Gastroesophageal sphincter (tissue), 4 donors: Measurements from ENCODE around the gene GRID1. TPM values are rescaled to one million over a fixed set of nuclear protein-coding genes. Genes with fewer than 3 reads are reported as not detected.

Experiments
- ATAC-seq: fragments of 150-250 bp; one replicate; pipeline ENCODE4 v1.9.1; 2016; ENCODE audit warnings: mild to moderate bottlenecking, moderate library complexity
- H3K27ac ChIP-seq, 4 donors: fragments of 200-600 bp; sonication (generic) in 3 of 4; 1 replicate in 3 of 4; 2 replicates in 1 of 4; pipeline ENCODE4 v1.5.1; 2016 to 2019
- H3K27me3 ChIP-seq: fragments of 200-600 bp; sonication (generic); one replicate; pipeline ENCODE4 v1.5.1; 2019
- H3K36me3 ChIP-seq, 2 donors: fragments of 200-600 bp; sonication (generic); one replicate each; pipeline ENCODE4 v1.5.1; 2019; ENCODE audit warnings: control low read depth in 1 of 2
- H3K4me1 ChIP-seq, 3 donors: fragments of 200-600 bp; sonication (generic); 1 replicate in 2 of 3; 2 replicates in 1 of 3; pipeline ENCODE4 v1.5.1; 2016 to 2019; ENCODE audit warnings: control low read depth in 2 of 3
- H3K4me3 ChIP-seq, 2 donors: fragments of 200-600 bp; sonication (generic); one replicate each; pipeline ENCODE4 v1.5.1; 2019; ENCODE audit warnings: mild to moderate bottlenecking in 1 of 2, moderate library complexity in 1 of 2
- H3K9me3 ChIP-seq, 3 donors: fragments of 200-600 bp; sonication (generic); one replicate each; pipeline ENCODE4 v1.5.1; 2017 to 2019; ENCODE audit warnings: control low read depth in 2 of 3
- EP300 ChIP-seq: sonication (generic); formaldehyde crosslinking; IDR thresholded peaks from one replicate; pipeline ENCODE4 v1.6.1; 2017; ENCODE audit warnings: antibody characterized with exemption, mild to moderate bottlenecking
- POLR2A ChIP-seq, 2 donors: fragments of 450-650 bp; IDR thresholded peaks; one replicate each; pipeline ENCODE4 v1.6.1; 2017; ENCODE audit warnings: antibody characterized with exemption in 2 of 2, mild to moderate bottlenecking in 2 of 2, moderate library complexity in 1 of 2
- POLR2AphosphoS5 ChIP-seq: sonication (generic); formaldehyde crosslinking; IDR thresholded peaks from one replicate; pipeline ENCODE4 v1.6.1; 2017; ENCODE audit warnings: antibody characterized with exemption
- WGBS, 2 donors: methylation state at CpG; one replicate each; pipeline ENCODE4 v1.1.5; 2018; ENCODE audit warnings: low coverage in 1 of 2; 5-methylcytosine and 5-hydroxymethylcytosine counted together
- total RNA-seq, 4 donors: library from RNA; depleted of rRNA; stranded (reverse); fragments of >200 nt; gene quantifications; one replicate each; pipeline ENCODE4 v1.1.0, GENCODE V29; 2016
- TF ChIP-seq, protein P1 (sequence below), 4 experiments: fragments of 200-600 bp in 2 of 4; fragments of 450-650 bp in 2 of 4; sonication (generic) in 1 of 4; IDR thresholded peaks; one replicate each; pipeline ENCODE4 v1.5.1; 2017 to 2019; ENCODE audit warnings: antibody characterized with exemption in 4 of 4, mild to moderate bottlenecking in 2 of 4, moderate library complexity in 2 of 4

GRID1 gene
- total RNA-seq, 4 donors from 2014 or later = 1.2 to 2.7 (median 1.7) TPM

DNA sequence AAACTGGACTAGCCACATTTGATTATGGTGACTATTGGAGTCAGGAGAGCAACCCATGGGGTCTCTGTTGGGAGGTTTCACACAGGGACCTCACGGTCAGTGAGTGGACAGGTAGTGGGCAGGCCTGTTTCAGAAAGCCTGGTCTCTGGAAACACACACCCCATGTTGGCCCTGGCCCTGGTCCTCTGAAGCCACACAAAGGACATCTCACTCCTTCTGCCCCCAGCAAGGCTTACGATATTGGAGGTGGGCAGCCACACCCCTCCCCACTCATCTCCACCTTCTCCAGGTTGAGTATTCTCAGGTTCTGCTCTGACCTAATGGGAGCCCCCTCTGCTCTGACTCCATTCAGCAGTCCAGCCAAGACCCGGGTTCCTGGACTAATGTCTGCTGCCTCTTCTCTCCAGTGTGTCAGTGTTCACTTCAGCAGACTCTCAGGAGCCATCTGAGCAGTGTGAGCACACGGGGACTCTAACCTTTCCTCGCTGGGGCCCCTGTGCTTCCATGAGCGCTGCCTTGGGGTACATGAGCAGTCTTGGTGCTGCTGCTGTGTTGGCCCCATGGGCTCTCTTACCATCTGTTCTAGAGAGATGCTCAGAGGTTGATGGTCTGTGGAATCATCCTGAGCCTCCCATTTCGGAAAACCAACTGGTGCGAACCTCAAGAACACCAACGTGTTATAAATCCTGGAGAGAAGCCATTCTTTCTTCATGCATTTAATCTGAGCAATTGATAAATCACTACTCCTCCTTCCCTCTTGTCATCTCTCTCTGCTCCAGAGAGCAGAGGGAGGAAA lies 748.6 kb downstream of the GRID1 start:
- no peaks in the 10 kb centered on the region for H3K4me1 ChIP-seq
- H3K9me3 ChIP-seq = no peaks in the 10 kb centered on the region
- no peaks in the 10 kb centered on the region for H3K27me3 ChIP-seq
- TF ChIP-seq, protein P1, sequence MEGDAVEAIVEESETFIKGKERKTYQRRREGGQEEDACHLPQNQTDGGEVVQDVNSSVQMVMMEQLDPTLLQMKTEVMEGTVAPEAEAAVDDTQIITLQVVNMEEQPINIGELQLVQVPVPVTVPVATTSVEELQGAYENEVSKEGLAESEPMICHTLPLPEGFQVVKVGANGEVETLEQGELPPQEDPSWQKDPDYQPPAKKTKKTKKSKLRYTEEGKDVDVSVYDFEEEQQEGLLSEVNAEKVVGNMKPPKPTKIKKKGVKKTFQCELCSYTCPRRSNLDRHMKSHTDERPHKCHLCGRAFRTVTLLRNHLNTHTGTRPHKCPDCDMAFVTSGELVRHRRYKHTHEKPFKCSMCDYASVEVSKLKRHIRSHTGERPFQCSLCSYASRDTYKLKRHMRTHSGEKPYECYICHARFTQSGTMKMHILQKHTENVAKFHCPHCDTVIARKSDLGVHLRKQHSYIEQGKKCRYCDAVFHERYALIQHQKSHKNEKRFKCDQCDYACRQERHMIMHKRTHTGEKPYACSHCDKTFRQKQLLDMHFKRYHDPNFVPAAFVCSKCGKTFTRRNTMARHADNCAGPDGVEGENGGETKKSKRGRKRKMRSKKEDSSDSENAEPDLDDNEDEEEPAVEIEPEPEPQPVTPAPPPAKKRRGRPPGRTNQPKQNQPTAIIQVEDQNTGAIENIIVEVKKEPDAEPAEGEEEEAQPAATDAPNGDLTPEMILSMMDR (IDR thresholded peaks at IDR 0.05) = no peak
- TF ChIP-seq POLR2AphosphoS5 (no peak), POLR2A (IDR thresholded peaks at IDR 0.05) (no peak), EP300 (no peak)
- no peak for ATAC-seq
- H3K36me3 ChIP-seq = no peaks in the 10 kb centered on the region
- no peak overlapping the region for H3K27ac ChIP-seq
- no peak overlapping the region for H3K4me3 ChIP-seq
- WGBS, 2 donors = 74 to 93% methylated on average over 3 to 4 of the region's 9 CpGs

DNA sequence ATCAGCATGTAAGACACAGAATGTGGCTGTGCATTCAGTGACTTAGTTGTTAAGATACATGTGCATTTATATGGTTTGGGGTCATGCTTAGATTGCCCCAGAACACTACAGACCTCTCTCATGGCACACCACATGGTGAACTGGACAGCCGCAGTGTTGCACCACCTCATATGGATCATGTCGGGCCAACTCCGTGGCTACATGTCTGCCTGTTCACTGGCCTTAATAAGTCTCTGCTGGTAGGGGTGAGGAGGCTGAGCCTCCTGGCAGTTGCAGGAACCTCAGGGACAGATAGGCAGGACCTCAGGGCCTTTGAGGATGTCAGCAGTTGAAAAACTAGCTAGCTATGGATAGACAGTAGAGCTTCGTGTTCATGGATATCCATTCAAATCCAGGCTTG lies 751.0 kb downstream of the GRID1 start:
- no peak for ATAC-seq
- 75 to 91% methylated on average over 1 to 4 of the region's 4 CpGs for WGBS, 2 donors
- TF ChIP-seq, protein P1 (IDR thresholded peaks at IDR 0.05) = no peak
- TF ChIP-seq POLR2AphosphoS5 (no peak), POLR2A (IDR thresholded peaks at IDR 0.05) (no peak), EP300 (no peak)
- no peak overlapping the region for H3K27ac ChIP-seq
- no peaks in the 10 kb centered on the region for H3K9me3 ChIP-seq
- no peaks in the 10 kb centered on the region for H3K27me3 ChIP-seq
- no peaks in the 10 kb centered on the region for H3K4me1 ChIP-seq
- H3K36me3 ChIP-seq = no peaks in the 10 kb centered on the region
- H3K4me3 ChIP-seq = no peak overlapping the region

DNA sequence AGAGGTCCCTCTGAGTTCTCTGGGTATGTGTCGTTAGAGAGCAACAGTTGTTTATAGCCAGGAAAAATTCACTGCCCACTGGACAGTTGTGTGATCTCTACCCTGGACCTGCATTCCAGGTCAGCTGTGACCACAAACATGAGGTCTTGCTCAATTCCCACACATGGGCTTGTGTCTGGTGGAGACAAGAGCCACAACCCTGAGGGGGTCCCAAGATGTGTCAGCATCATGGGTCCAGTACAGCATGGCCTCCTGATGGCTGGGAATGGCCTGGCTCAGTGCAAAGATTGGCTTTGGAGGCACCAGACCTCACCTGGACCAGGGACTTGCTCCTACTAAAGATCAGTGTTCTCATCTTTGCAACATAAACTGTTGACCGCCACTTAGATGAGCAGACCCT lies 751.6 kb downstream of the GRID1 start:
- no peak overlapping the region for H3K27ac ChIP-seq
- no peaks in the 10 kb centered on the region for H3K4me1 ChIP-seq
- H3K27me3 ChIP-seq = no peaks in the 10 kb centered on the region
- WGBS, 2 donors = 75% methylated on average over 2 of the region's 2 CpGs; no CpG with 5 or more reads in 1 of the 2 donors
- no peak overlapping the region for H3K4me3 ChIP-seq
- no peak for ATAC-seq
- H3K9me3 ChIP-seq = no peaks in the 10 kb centered on the region
- TF ChIP-seq EP300 = no peak
- no peak for TF ChIP-seq POLR2A (IDR thresholded peaks at IDR 0.05)
- TF ChIP-seq, protein P1 (IDR thresholded peaks at IDR 0.05) = no peak
- no peak for TF ChIP-seq POLR2AphosphoS5
- no peaks in the 10 kb centered on the region for H3K36me3 ChIP-seq

DNA sequence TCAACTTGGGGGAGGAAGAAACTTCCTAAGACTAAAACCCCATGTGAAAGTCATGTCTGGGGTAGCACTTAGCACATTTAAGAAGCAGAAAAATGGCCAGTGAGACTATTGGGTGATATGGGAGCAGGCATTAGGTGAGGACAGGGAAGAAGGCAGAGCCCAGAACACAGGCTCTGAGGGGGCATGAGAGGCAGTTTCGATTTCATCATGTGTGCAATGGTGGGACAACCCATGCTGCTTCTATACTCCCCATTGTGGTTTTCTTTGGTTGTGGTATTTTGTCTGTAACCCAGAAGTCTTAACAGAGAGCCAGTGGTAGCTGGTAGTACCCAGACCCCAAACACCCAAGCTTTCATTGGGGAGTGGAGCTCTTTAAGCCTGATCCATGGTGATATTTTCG lies 752.0 kb downstream of the GRID1 start:
- Histone ChIP-seq H3K27ac (no peak overlapping the region), H3K27me3 (no peaks in the 10 kb centered on the region), H3K9me3 (no peaks in the 10 kb centered on the region), H3K4me1 (no peaks in the 10 kb centered on the region), H3K4me3 (no peak overlapping the region), H3K36me3 (no peaks in the 10 kb centered on the region)
- TF ChIP-seq POLR2A (IDR thresholded peaks at IDR 0.05) (no peak), EP300 (no peak), POLR2AphosphoS5 (no peak)
- TF ChIP-seq, protein P1 (IDR thresholded peaks at IDR 0.05) = no peak
- 77 to 80% methylated on average over 2 of the region's 2 CpGs for WGBS, 2 donors
- ATAC-seq = no peak

DNA sequence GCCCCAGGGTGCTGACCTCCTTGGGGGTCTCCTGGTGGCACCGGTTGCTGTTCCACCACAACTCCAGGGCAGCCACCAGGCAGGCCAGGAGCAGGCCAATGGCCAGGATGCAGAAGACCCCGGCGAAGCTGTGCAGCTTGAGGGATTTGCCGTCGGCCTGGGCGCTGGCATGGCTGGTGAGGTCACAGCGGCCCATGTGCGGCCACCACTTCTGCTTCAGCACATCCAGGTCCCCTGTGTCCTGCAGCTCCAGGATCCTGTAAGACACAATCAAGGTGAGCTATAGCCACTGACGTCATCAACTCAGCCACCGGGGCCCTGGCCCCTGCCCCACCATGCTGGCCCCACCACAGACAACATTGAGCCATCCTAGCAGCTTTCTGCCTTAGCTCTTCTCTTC lies 753.2 kb downstream of the GRID1 start:
- no peak overlapping the region for H3K27ac ChIP-seq
- H3K4me3 ChIP-seq = no peak overlapping the region
- TF ChIP-seq, protein P1 (IDR thresholded peaks at IDR 0.05) = no peak
- TF ChIP-seq POLR2AphosphoS5 (no peak), POLR2A (IDR thresholded peaks at IDR 0.05) (no peak), EP300 (no peak)
- WGBS, 2 donors = 77 to 100% methylated on average over 1 to 3 of the region's 10 CpGs
- no peak for ATAC-seq
- H3K9me3 ChIP-seq = no peaks in the 10 kb centered on the region
- H3K27me3 ChIP-seq = no peaks in the 10 kb centered on the region
- no peaks in the 10 kb centered on the region for H3K4me1 ChIP-seq
- H3K36me3 ChIP-seq = no peaks in the 10 kb centered on the region
